Right cardiac atrium (tissue), 5 donors: ENCODE measurements around the gene ARMC5. TPM values are rescaled to one million over a fixed set of nuclear protein-coding genes. Genes with fewer than 3 reads are reported as not detected.

Source experiments
- ATAC-seq, 2 donors: fragments of 200-7000 bp; cut with Tn5 transposase; one replicate each; pipeline versions ENCODE4 v1.8.0 to v1.9.1; 2020; ENCODE audit warnings: moderate library complexity in 2 of 2, mild to moderate bottlenecking in 1 of 2
- DNase-seq, 3 donors: peaks; one replicate each; pipeline ENCODE4 v3.0.0-alpha.2; 2020
- H3K27ac ChIP-seq: one replicate; pipeline ENCODE4 v1.5.1; 2013; ENCODE audit warnings: mild to moderate bottlenecking, low read length, control low read depth, moderate library complexity
- H3K27me3 ChIP-seq: one replicate; pipeline ENCODE4 v1.6.1; 2013; ENCODE audit not compliant: control insufficient read depth, insufficient read depth
- H3K4me1 ChIP-seq: one replicate; pipeline ENCODE4 v1.6.1; 2013; ENCODE audit warnings: low read length; ENCODE audit not compliant: control insufficient read depth, insufficient read depth
- H3K4me3 ChIP-seq: one replicate; pipeline ENCODE4 v1.5.1; 2013; ENCODE audit warnings: low read length, control low read depth
- H3K9me3 ChIP-seq: one replicate; pipeline ENCODE4 v1.6.1; 2013; ENCODE audit warnings: low read length; ENCODE audit not compliant: control insufficient read depth
- WGBS: extraction: QIAGEN DNeasy Blood & Tissue Kit; methylation state at CpG from one replicate; pipeline ENCODE4 v1.1.7; 2013; 5-methylcytosine and 5-hydroxymethylcytosine counted together
- intact Hi-C, 4 donors: fragments of 100-400 bp; cut with DNase I; formaldehyde crosslinking; loops; one replicate each; pipeline versions ENCODE4 v1.11.0 to v1.14.0; 2022 to 2023
- polyA plus RNA-seq: library from polyadenylated mRNA; stranded (reverse); fragments of 200-250 nt; gene quantifications from one replicate; pipeline ENCODE4 v1.2.3, GENCODE V29; 2013
- total RNA-seq, 4 donors: library from RNA; stranded (reverse); fragmentation: NEBNext Ultra II Directional; extraction: Animal tissue kit (Norgen Biotek cat#: 25700); gene quantifications; one replicate each; pipeline ENCODE4 v1.2.1, GENCODE V29; 2021
- donor health status: healthy with polysubstance abuse.
- donor health status: DM: no; HTN: yes; CAD: no.
- donor health status: DM: no; HTN: no; CAD: no.
- donor health status: DM: no; HTN: yes; CAD: no; lungs with severe emphysema.
- donor health status: DM: yes; HTN: yes; CAD: no.

Gene ARMC5
- total and polyA plus RNA-seq, 5 donors, result 6.8 to 9.0 (median 7.9) TPM

GRCh38 chr16:31452631-31453106 lies 6.6 kb upstream of the ARMC5 start:
- 45% methylated on average over 3 of the region's 3 CpGs for WGBS
- intact Hi-C loops, result loop anchor here in 1 of 4 donors (10.0 kb wide), 1 partner anchor 468 kb away; the partner anchor contains the start of gene HSD3B7
- Histone ChIP-seq H3K27ac (peak overlapping the region; percentile 67), H3K4me3 (no peak overlapping the region), H3K4me1 (peaks cover 16% of the 10 kb centered on the region), H3K27me3 (no peaks in the 10 kb centered on the region), H3K9me3 (no peaks in the 10 kb centered on the region)
- DNase-seq (peak in 1 of 3 donors; percentile 32), ATAC-seq (peak; percentile 65 to 79)

GRCh38 chr16:31453255-31454204 lies 5.8 kb upstream of the ARMC5 start:
- 28% methylated on average over 20 of the region's 20 CpGs for WGBS
- peak; percentile 65 to 87 (median 71) for DNase-seq
- peaks cover 16% of the 10 kb centered on the region for H3K4me1 ChIP-seq

GRCh38 chr16:31455601-31456314 lies 3.5 kb upstream of the ARMC5 start:
- DNase-seq (peak in 1 of 3 donors; percentile 56), ATAC-seq (no peak)
- Histone ChIP-seq H3K4me1 (peaks cover 16% of the 10 kb centered on the region), H3K27me3 (no peaks in the 10 kb centered on the region), H3K27ac (peak overlapping the region; percentile 22), H3K4me3 (no peak overlapping the region), H3K9me3 (no peaks in the 10 kb centered on the region)
- 63% methylated on average over 17 of the region's 17 CpGs for WGBS
- intact Hi-C loops, result loop anchor here in 1 of 4 donors (10.0 kb wide), 1 partner anchor 471 kb away; the partner anchor contains the start of gene HSD3B7

More at GRCh38 chr16:31453255-31454204, 5.8 kb upstream of the ARMC5 start:
- intact Hi-C loops, result loop anchor here in 1 of 4 donors (10.0 kb wide), 1 partner anchor 469 kb away; the partner anchor contains the start of gene HSD3B7
- Histone ChIP-seq H3K27me3 (no peaks in the 10 kb centered on the region), H3K9me3 (no peaks in the 10 kb centered on the region), H3K4me3 (no peak overlapping the region), H3K27ac (peak overlapping the region; percentile 66)
- ATAC-seq, result peak; percentile 29 to 34

GRCh38 chr16:31456988-31457360 lies 2.3 kb upstream of the ARMC5 start:
- Histone ChIP-seq H3K27me3 (no peaks in the 10 kb centered on the region), H3K4me3 (no peak overlapping the region), H3K4me1 (peaks cover 16% of the 10 kb centered on the region), H3K27ac (no peak overlapping the region), H3K9me3 (no peaks in the 10 kb centered on the region)
- intact Hi-C loops, result loop anchor here in 1 of 4 donors (10.0 kb wide), 1 partner anchor 472 kb away; the partner anchor contains the start of gene HSD3B7
- ATAC-seq (no peak), DNase-seq (no peak)
- 74% methylated on average over 8 of the region's 8 CpGs for WGBS

GRCh38 chr16:31458073-31458843 lies 1.0 kb upstream of the ARMC5 start:
- WGBS, result 2% methylated on average over 42 of the region's 42 CpGs
- H3K27ac ChIP-seq, result peak overlapping the region; percentile 90
- H3K4me3 ChIP-seq, result peak overlapping the region; percentile 58
- DNase-seq (peak in 2 of 3 donors; percentile 86 to 87), ATAC-seq (peak; percentile 2 to 29)
- intact Hi-C loops, result loop anchor here in 1 of 4 donors (10.0 kb wide), 1 partner anchor 473 kb away; the partner anchor contains the start of gene HSD3B7
- H3K4me1 ChIP-seq, result peaks cover 10% of the 10 kb centered on the region
- H3K27me3 ChIP-seq, result no peaks in the 10 kb centered on the region
- no peaks in the 10 kb centered on the region for H3K9me3 ChIP-seq

- Histone ChIP-seq H3K4me1 (peaks cover 6% of the 10 kb centered on the region), H3K27ac (peak overlapping the region; percentile 90), H3K9me3 (no peaks in the 10 kb centered on the region), H3K4me3 (peak overlapping the region; percentile 58), H3K27me3 (no peaks in the 10 kb centered on the region)
- ATAC-seq, result peak; percentile 93
- DNase-seq, result peak; percentile 100
- 2% methylated on average over 61 of the region's 61 CpGs for WGBS
- intact Hi-C loops, result loop anchor here in 1 of 4 donors (10.0 kb wide), 1 partner anchor 475 kb away; the partner anchor contains the start of gene HSD3B7
These were observed 633 bp downstream of the ARMC5 start for GRCh38 chr16:31459687-31460581.

- intact Hi-C loops, result no loop called here
- no peak overlapping the region for H3K4me3 ChIP-seq
- no peak for ATAC-seq
- no peaks in the 10 kb centered on the region for H3K27me3 ChIP-seq
- peak overlapping the region; percentile 84 for H3K27ac ChIP-seq
- H3K9me3 ChIP-seq, result no peaks in the 10 kb centered on the region
- peaks cover 4% of the 10 kb centered on the region for H3K4me1 ChIP-seq
- no peak for DNase-seq
- WGBS, result 53% methylated on average over 8 of the region's 8 CpGs
These were observed 1.3 kb downstream of the ARMC5 start for GRCh38 chr16:31460582-31461002.

GRCh38 chr16:31461201-31461920 lies 2.1 kb downstream of the ARMC5 start:
- Histone ChIP-seq H3K27me3 (no peaks in the 10 kb centered on the region), H3K9me3 (no peaks in the 10 kb centered on the region), H3K27ac (no peak overlapping the region), H3K4me3 (no peak overlapping the region), H3K4me1 (peaks cover 4% of the 10 kb centered on the region)
- no peak for DNase-seq
- whole genome bisulfite sequencing, result 87% methylated on average over 10 of the region's 10 CpGs
- no peak for ATAC-seq
- intact Hi-C loops, result no loop called here
